GM23338 (cell line): Measurements from ENCODE around the gene H2BK1.

Source experiments
- EZH2 ChIP-seq: fragments of 200-600 bp; sonication (generic); IDR thresholded peaks from one replicate; pipeline ENCODE4 v1.8.0; 2017; ENCODE audit warnings: antibody characterized with exemption, mild to moderate bottlenecking, low read depth; ENCODE audit not compliant: unreplicated experiment
- EZH2phosphoT487 ChIP-seq: fragments of 200-600 bp; sonication (generic); IDR thresholded peaks from one replicate; pipeline ENCODE4 v1.8.1; 2018; ENCODE audit warnings: antibody characterized with exemption; ENCODE audit not compliant: unreplicated experiment
- JUNB ChIP-seq: IDR thresholded peaks from one replicate; pipeline ENCODE4 v1.6.1; 2016; ENCODE audit warnings: antibody characterized with exemption; ENCODE audit not compliant: unreplicated experiment
- NANOG ChIP-seq: IDR thresholded peaks from 2 replicates; pipeline ENCODE4 v1.6.1; 2016; ENCODE audit warnings: antibody characterized with exemption, borderline replicate concordance
- POLR2AphosphoS5 ChIP-seq: IDR thresholded peaks from 2 replicates; pipeline ENCODE4 v1.6.1; 2016; ENCODE audit warnings: antibody characterized with exemption, low read depth
- STAT1 ChIP-seq: IDR thresholded peaks from one replicate; pipeline ENCODE4 v1.6.1; 2016; ENCODE audit warnings: antibody characterized with exemption; ENCODE audit not compliant: unreplicated experiment
- TF ChIP-seq, protein P1 (sequence below), 2 experiments: fragments of 200-600 bp in 1 of 2; sonication (generic) in 1 of 2; conservative IDR thresholded peaks; 2 replicates each; pipeline versions ENCODE4 v1.5.1 to v1.6.1; 2016 to 2017; ENCODE audit warnings: antibody characterized with exemption in 2 of 2, low read depth in 2 of 2, mild to moderate bottlenecking in 2 of 2, moderate library complexity in 1 of 2
- TF ChIP-seq, protein P2 (sequence below): IDR thresholded peaks from 2 replicates; pipeline ENCODE4 v1.6.1; 2016; ENCODE audit warnings: antibody characterized with exemption
- TF ChIP-seq, protein P3 (sequence below): fragments of 250-450 bp; sonication (Bioruptor Pico); IDR thresholded peaks from 2 replicates; pipeline ENCODE4 v1.5.0; 2020; ENCODE audit warnings: mild to moderate bottlenecking, moderate library complexity
- TF ChIP-seq, protein P4 (sequence below): IDR thresholded peaks from one replicate; pipeline ENCODE4 v1.6.1; 2018; ENCODE audit warnings: antibody characterized with exemption; ENCODE audit not compliant: unreplicated experiment

DNA sequence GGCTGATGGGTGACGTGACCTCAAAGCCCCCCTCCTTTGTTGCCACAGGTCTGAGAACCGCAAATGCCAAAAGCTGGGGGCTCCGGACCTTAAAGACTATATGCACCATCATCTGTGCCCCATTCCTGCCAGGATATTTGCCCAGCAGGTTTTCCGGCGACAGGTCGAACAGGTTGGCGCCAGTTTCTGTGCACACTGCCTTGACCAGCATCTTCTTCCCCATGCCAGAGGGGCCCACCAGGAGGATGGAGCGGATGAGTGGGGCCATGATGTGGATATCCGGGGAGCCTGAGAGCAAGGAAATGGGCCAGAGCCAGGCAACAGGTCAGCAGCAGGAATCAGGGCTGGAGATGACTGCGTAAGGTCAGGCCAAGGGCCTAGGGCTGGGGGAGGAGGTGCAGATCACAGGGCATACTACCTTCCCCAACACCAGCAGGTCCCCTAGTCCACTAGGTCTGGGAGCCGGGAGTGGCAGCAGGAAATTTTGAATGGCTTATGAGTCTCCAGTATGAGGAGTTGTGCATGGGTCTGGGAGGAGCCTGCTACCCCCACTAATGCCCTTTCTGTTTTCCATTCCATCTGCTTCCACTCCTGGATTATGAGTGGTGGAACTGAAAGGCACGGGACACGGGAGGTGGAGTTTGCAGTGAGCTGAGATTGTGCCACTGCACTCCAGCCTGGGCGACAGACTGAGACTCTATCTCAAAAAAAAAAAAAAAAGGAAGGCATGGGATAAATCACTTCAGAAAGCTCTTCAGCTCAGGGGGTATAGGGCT is 16.9 kb downstream of the H2BK1 start:
- TF ChIP-seq, protein P1, sequence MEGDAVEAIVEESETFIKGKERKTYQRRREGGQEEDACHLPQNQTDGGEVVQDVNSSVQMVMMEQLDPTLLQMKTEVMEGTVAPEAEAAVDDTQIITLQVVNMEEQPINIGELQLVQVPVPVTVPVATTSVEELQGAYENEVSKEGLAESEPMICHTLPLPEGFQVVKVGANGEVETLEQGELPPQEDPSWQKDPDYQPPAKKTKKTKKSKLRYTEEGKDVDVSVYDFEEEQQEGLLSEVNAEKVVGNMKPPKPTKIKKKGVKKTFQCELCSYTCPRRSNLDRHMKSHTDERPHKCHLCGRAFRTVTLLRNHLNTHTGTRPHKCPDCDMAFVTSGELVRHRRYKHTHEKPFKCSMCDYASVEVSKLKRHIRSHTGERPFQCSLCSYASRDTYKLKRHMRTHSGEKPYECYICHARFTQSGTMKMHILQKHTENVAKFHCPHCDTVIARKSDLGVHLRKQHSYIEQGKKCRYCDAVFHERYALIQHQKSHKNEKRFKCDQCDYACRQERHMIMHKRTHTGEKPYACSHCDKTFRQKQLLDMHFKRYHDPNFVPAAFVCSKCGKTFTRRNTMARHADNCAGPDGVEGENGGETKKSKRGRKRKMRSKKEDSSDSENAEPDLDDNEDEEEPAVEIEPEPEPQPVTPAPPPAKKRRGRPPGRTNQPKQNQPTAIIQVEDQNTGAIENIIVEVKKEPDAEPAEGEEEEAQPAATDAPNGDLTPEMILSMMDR (conservative IDR thresholded peaks at IDR 0.05; ENCODE audit: low read depth in 2 of 2) = no peak
- TF ChIP-seq POLR2AphosphoS5 (no peak), EZH2 (no peak), EZH2phosphoT487 (no peak), JUNB (no peak), STAT1 (no peak), NANOG (no peak)
- TF ChIP-seq, protein P2, sequence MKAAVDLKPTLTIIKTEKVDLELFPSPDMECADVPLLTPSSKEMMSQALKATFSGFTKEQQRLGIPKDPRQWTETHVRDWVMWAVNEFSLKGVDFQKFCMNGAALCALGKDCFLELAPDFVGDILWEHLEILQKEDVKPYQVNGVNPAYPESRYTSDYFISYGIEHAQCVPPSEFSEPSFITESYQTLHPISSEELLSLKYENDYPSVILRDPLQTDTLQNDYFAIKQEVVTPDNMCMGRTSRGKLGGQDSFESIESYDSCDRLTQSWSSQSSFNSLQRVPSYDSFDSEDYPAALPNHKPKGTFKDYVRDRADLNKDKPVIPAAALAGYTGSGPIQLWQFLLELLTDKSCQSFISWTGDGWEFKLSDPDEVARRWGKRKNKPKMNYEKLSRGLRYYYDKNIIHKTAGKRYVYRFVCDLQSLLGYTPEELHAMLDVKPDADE = no peak
- TF ChIP-seq, protein P3, sequence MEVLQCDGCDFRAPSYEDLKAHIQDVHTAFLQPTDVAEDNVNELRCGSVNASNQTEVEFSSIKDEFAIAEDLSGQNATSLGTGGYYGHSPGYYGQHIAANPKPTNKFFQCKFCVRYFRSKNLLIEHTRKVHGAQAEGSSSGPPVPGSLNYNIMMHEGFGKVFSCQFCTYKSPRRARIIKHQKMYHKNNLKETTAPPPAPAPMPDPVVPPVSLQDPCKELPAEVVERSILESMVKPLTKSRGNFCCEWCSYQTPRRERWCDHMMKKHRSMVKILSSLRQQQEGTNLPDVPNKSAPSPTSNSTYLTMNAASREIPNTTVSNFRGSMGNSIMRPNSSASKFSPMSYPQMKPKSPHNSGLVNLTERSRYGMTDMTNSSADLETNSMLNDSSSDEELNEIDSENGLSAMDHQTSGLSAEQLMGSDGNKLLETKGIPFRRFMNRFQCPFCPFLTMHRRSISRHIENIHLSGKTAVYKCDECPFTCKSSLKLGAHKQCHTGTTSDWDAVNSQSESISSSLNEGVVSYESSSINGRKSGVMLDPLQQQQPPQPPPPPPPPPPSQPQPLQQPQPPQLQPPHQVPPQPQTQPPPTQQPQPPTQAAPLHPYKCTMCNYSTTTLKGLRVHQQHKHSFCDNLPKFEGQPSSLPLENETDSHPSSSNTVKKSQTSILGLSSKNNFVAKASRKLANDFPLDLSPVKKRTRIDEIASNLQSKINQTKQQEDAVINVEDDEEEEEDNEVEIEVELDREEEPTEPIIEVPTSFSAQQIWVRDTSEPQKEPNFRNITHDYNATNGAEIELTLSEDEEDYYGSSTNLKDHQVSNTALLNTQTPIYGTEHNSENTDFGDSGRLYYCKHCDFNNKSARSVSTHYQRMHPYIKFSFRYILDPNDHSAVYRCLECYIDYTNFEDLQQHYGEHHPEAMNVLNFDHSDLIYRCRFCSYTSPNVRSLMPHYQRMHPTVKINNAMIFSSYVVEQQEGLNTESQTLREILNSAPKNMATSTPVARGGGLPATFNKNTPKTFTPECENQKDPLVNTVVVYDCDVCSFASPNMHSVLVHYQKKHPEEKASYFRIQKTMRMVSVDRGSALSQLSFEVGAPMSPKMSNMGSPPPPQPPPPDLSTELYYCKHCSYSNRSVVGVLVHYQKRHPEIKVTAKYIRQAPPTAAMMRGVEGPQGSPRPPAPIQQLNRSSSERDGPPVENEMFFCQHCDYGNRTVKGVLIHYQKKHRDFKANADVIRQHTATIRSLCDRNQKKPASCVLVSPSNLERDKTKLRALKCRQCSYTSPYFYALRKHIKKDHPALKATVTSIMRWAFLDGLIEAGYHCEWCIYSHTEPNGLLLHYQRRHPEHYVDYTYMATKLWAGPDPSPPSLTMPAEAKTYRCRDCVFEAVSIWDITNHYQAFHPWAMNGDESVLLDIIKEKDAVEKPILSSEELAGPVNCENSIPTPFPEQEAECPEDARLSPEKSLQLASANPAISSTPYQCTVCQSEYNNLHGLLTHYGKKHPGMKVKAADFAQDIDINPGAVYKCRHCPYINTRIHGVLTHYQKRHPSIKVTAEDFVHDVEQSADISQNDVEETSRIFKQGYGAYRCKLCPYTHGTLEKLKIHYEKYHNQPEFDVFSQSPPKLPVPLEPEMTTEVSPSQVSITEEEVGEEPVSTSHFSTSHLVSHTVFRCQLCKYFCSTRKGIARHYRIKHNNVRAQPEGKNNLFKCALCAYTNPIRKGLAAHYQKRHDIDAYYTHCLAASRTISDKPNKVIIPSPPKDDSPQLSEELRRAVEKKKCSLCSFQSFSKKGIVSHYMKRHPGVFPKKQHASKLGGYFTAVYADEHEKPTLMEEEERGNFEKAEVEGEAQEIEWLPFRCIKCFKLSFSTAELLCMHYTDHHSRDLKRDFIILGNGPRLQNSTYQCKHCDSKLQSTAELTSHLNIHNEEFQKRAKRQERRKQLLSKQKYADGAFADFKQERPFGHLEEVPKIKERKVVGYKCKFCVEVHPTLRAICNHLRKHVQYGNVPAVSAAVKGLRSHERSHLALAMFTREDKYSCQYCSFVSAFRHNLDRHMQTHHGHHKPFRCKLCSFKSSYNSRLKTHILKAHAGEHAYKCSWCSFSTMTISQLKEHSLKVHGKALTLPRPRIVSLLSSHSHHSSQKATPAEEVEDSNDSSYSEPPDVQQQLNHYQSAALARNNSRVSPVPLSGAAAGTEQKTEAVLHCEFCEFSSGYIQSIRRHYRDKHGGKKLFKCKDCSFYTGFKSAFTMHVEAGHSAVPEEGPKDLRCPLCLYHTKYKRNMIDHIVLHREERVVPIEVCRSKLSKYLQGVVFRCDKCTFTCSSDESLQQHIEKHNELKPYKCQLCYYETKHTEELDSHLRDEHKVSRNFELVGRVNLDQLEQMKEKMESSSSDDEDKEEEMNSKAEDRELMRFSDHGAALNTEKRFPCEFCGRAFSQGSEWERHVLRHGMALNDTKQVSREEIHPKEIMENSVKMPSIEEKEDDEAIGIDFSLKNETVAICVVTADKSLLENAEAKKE (CRISPR knock-in tag) = no peak
- TF ChIP-seq, protein P4, sequence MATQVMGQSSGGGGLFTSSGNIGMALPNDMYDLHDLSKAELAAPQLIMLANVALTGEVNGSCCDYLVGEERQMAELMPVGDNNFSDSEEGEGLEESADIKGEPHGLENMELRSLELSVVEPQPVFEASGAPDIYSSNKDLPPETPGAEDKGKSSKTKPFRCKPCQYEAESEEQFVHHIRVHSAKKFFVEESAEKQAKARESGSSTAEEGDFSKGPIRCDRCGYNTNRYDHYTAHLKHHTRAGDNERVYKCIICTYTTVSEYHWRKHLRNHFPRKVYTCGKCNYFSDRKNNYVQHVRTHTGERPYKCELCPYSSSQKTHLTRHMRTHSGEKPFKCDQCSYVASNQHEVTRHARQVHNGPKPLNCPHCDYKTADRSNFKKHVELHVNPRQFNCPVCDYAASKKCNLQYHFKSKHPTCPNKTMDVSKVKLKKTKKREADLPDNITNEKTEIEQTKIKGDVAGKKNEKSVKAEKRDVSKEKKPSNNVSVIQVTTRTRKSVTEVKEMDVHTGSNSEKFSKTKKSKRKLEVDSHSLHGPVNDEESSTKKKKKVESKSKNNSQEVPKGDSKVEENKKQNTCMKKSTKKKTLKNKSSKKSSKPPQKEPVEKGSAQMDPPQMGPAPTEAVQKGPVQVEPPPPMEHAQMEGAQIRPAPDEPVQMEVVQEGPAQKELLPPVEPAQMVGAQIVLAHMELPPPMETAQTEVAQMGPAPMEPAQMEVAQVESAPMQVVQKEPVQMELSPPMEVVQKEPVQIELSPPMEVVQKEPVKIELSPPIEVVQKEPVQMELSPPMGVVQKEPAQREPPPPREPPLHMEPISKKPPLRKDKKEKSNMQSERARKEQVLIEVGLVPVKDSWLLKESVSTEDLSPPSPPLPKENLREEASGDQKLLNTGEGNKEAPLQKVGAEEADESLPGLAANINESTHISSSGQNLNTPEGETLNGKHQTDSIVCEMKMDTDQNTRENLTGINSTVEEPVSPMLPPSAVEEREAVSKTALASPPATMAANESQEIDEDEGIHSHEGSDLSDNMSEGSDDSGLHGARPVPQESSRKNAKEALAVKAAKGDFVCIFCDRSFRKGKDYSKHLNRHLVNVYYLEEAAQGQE = no peak
